ENCODE results near the gene COX10.

- TF ChIP-seq CTCF (IDR thresholded peaks at IDR 0.05) (no peak), POLR2A (IDR thresholded peaks at IDR 0.05) (no peak)
Measured at GRCh38 chr17:14103836-14104235, 34.5 kb downstream of the COX10 start.

All from esophagus squamous epithelium (tissue), 4 donors.